Suprapubic skin (tissue), 4 donors: ENCODE measurements around the gene SLC30A2. TPM values are rescaled to one million over a fixed set of nuclear protein-coding genes. Genes with fewer than 3 reads are reported as not detected.

Source experiments
- DNase-seq, 2 donors: peaks; one replicate each; pipeline ENCODE4 v3.0.0-alpha.2; 2019; ENCODE audit warnings: low spot score in 2 of 2
- H3K27ac ChIP-seq: fragments of 200-600 bp; sonication (generic); one replicate; pipeline ENCODE4 v1.5.1; 2019
- H3K27me3 ChIP-seq: fragments of 200-600 bp; sonication (generic); one replicate; pipeline ENCODE4 v1.5.1; 2019
- H3K36me3 ChIP-seq: fragments of 200-600 bp; sonication (generic); one replicate; pipeline ENCODE4 v1.5.1; 2019
- H3K4me1 ChIP-seq: fragments of 200-600 bp; sonication (generic); one replicate; pipeline ENCODE4 v1.5.1; 2019
- H3K4me3 ChIP-seq: fragments of 200-600 bp; sonication (generic); one replicate; pipeline ENCODE4 v1.5.1; 2019; ENCODE audit warnings: mild to moderate bottlenecking
- H3K9me3 ChIP-seq: fragments of 200-600 bp; sonication (generic); one replicate; pipeline ENCODE4 v1.5.1; 2019
- CTCF ChIP-seq, 2 donors: fragments of 200-600 bp in 1 of 2; fragments of 450-650 bp in 1 of 2; sonication (generic) in 1 of 2; IDR thresholded peaks; one replicate each; pipeline ENCODE4 v1.5.1; 2016 to 2019; ENCODE audit warnings: antibody characterized with exemption in 2 of 2, mild to moderate bottlenecking in 1 of 2, moderate library complexity in 1 of 2
- EP300 ChIP-seq: sonication (generic); formaldehyde crosslinking; IDR thresholded peaks from one replicate; pipeline ENCODE4 v1.6.1; 2017; ENCODE audit warnings: antibody characterized with exemption
- POLR2A ChIP-seq, 2 donors: fragments of 450-650 bp; IDR thresholded peaks; one replicate each; pipeline ENCODE4 v1.6.1; 2017; ENCODE audit warnings: antibody characterized with exemption in 2 of 2, mild to moderate bottlenecking in 2 of 2, moderate library complexity in 2 of 2
- POLR2AphosphoS5 ChIP-seq, 3 donors: sonication (generic); formaldehyde crosslinking; IDR thresholded peaks; one replicate each; pipeline ENCODE4 v1.6.1; 2017; ENCODE audit warnings: antibody characterized with exemption in 3 of 3
- WGBS: methylation state at CpG from one replicate; pipeline ENCODE4 v1.1.5; 2018; 5-methylcytosine and 5-hydroxymethylcytosine counted together
- total RNA-seq, 4 donors: library from RNA; depleted of rRNA; stranded (reverse); fragments of >200 nt; gene quantifications; one replicate each; pipeline ENCODE4 v1.1.0, GENCODE V29; 2016

SLC30A2 gene
- total RNA-seq, 4 donors from 2014 or later = 0.15 to 2.0 (median 1.1) TPM

- H3K4me1 ChIP-seq = peaks cover 22% of the 10 kb centered on the region
- no peaks in the 10 kb centered on the region for H3K9me3 ChIP-seq
- DNase-seq = peak; percentile 98 to 99
- peak within 1 kb of the TSS; percentile 86 for H3K27ac ChIP-seq
- TF ChIP-seq POLR2AphosphoS5 (IDR thresholded peaks at IDR 0.05) (peak; percentile 3 to 97 (median 96)), POLR2A (IDR thresholded peaks at IDR 0.05) (peak in 1 of 2 donors; percentile 30), CTCF (IDR thresholded peaks at IDR 0.05) (peak; percentile 94 to 100), EP300 (no peak)
- peak within 1 kb of the TSS; percentile 62 for H3K4me3 ChIP-seq
- H3K36me3 ChIP-seq = no peaks in the 10 kb centered on the region
- WGBS = under 1% methylated on average over 47 of the region's 47 CpGs
- H3K27me3 ChIP-seq = no peaks in the 10 kb centered on the region
Observed at GRCh38 chr1:25997828-25998761, 47.8 kb downstream of the SLC30A2 start, which contains the start of gene PAFAH2. PAFAH2 (minus strand) TSS chr1:25998063; CDS start chr1:25990816, 7,247 bp downstream.

- H3K4me3 ChIP-seq = peak overlapping the region; percentile 62
- WGBS = 2% methylated on average over 13 of the region's 13 CpGs
- H3K4me1 ChIP-seq = peaks cover 22% of the 10 kb centered on the region
- no peaks in the 10 kb centered on the region for H3K36me3 ChIP-seq
- peak in 1 of 2 donors; percentile 75 for DNase-seq
- TF ChIP-seq POLR2A (IDR thresholded peaks at IDR 0.05) = no peak
- no peak for TF ChIP-seq EP300
- no peak for TF ChIP-seq CTCF (IDR thresholded peaks at IDR 0.05)
- no peak for TF ChIP-seq POLR2AphosphoS5 (IDR thresholded peaks at IDR 0.05)
- no peaks in the 10 kb centered on the region for H3K9me3 ChIP-seq
- peak overlapping the region; percentile 86 for H3K27ac ChIP-seq
- no peaks in the 10 kb centered on the region for H3K27me3 ChIP-seq
Observed at GRCh38 chr1:25996966-25997827, 48.7 kb downstream of the SLC30A2 start.

GRCh38 chr1:25994402-25995150 is 51.3 kb downstream of the SLC30A2 start:
- Histone ChIP-seq H3K27ac (no peak overlapping the region), H3K9me3 (no peaks in the 10 kb centered on the region), H3K36me3 (peaks cover under 1% of the 10 kb centered on the region), H3K4me1 (peaks cover 22% of the 10 kb centered on the region), H3K27me3 (no peaks in the 10 kb centered on the region), H3K4me3 (no peak overlapping the region)
- no peak for DNase-seq
- TF ChIP-seq POLR2A (IDR thresholded peaks at IDR 0.05) (no peak), POLR2AphosphoS5 (IDR thresholded peaks at IDR 0.05) (no peak), CTCF (IDR thresholded peaks at IDR 0.05) (no peak), EP300 (no peak)
- 84% methylated on average over 3 of the region's 3 CpGs for WGBS

- Histone ChIP-seq H3K4me3 (no peak overlapping the region), H3K4me1 (peaks cover 16% of the 10 kb centered on the region), H3K27me3 (no peaks in the 10 kb centered on the region), H3K9me3 (no peaks in the 10 kb centered on the region), H3K36me3 (peaks cover 7% of the 10 kb centered on the region), H3K27ac (no peak overlapping the region)
- DNase-seq = no peak
- TF ChIP-seq CTCF (IDR thresholded peaks at IDR 0.05) (no peak), EP300 (no peak), POLR2AphosphoS5 (IDR thresholded peaks at IDR 0.05) (no peak), POLR2A (IDR thresholded peaks at IDR 0.05) (no peak)
- 90% methylated on average over 8 of the region's 8 CpGs for WGBS
Observed at GRCh38 chr1:25993197-25993951, 52.5 kb downstream of the SLC30A2 start.
